Transverse colon (tissue), 4 donors: ENCODE measurements around the gene GABBR2.

ENCODE experiments used
- EP300 ChIP-seq: sonication (generic); formaldehyde crosslinking; IDR thresholded peaks from one replicate; pipeline ENCODE4 v1.6.1; 2017; ENCODE audit warnings: antibody characterized with exemption, low read depth
- POLR2A ChIP-seq: fragments of 450-650 bp; IDR thresholded peaks from one replicate; pipeline ENCODE4 v1.6.1; 2016; ENCODE audit warnings: antibody characterized with exemption, mild to moderate bottlenecking, moderate library complexity
- POLR2AphosphoS5 ChIP-seq, 3 donors: sonication (generic); formaldehyde crosslinking; IDR thresholded peaks; one replicate each; pipeline ENCODE4 v1.6.1; 2016; ENCODE audit warnings: antibody characterized with exemption in 3 of 3
- TF ChIP-seq, protein P1 (sequence below), 5 experiments: fragments of 200-600 bp in 3 of 5; fragments of 450-650 bp in 2 of 5; sonication (generic) in 3 of 5; IDR thresholded peaks; 1 replicate in 2 of 5; 2 replicates in 3 of 5; pipeline ENCODE4 v1.5.1; 2016 to 2017; ENCODE audit warnings: antibody characterized with exemption in 5 of 5, inconsistent platforms in 3 of 5, mild to moderate bottlenecking in 2 of 5, moderate library complexity in 1 of 5

DNA sequence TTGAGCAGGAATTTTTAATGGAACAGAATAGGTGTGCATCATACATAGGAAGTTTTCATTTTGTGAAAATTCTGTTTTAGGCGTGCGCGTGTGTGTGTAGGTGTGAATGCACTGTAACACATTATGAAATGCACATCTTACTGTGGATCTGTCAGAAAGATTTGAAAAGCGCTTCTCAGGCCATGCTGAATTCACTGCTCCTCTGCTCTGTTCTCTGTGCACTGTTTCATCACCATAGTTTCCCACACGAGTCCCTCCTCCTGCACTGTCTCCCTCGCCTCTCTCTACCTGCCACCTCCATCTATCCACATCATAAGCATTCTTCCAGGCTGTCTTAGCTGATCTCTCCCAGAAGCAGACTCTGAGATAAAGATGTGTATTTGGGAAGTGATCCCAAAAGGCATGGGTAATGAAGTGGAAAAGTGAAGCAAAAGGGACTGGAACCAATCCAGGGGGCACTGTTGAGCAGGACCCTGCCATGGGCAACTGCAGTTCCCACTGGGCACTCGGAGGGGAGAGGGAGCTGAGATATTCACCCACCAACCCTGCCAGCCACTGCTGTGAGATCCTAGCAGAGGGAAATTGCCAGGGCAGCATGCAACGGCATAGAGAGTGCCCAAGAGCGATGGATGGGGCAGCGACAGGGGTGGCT, 65.9 kb downstream of the GABBR2 start:
- TF ChIP-seq, protein P1, sequence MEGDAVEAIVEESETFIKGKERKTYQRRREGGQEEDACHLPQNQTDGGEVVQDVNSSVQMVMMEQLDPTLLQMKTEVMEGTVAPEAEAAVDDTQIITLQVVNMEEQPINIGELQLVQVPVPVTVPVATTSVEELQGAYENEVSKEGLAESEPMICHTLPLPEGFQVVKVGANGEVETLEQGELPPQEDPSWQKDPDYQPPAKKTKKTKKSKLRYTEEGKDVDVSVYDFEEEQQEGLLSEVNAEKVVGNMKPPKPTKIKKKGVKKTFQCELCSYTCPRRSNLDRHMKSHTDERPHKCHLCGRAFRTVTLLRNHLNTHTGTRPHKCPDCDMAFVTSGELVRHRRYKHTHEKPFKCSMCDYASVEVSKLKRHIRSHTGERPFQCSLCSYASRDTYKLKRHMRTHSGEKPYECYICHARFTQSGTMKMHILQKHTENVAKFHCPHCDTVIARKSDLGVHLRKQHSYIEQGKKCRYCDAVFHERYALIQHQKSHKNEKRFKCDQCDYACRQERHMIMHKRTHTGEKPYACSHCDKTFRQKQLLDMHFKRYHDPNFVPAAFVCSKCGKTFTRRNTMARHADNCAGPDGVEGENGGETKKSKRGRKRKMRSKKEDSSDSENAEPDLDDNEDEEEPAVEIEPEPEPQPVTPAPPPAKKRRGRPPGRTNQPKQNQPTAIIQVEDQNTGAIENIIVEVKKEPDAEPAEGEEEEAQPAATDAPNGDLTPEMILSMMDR (IDR thresholded peaks at IDR 0.05) = no peak
- TF ChIP-seq POLR2A (no peak), POLR2AphosphoS5 (IDR thresholded peaks at IDR 0.05) (no peak), EP300 (no peak)
